SJSA1 (cell line): ENCODE measurements around the gene EFHC1. TPM values are rescaled to one million over a fixed set of nuclear protein-coding genes. Genes with fewer than 3 reads are reported as not detected.
"Not testable (repeated sequence)": the region's sequence is repeated elsewhere in the genome, so short reads cannot be mapped to it uniquely, and the experiment has no call there.

ENCODE experiments used
- DNase-seq, 2 experiments: peaks; one replicate each; pipeline ENCODE4 v3.0.0-alpha.2; 2015 to 2020; ENCODE audit warnings: low spot score in 2 of 2, low read depth in 1 of 2
- H3K27ac ChIP-seq: fragments of 250-450 bp; sonication (Bioruptor Pico); 2 replicates; pipeline ENCODE4 v1.5.1; 2020; ENCODE audit warnings: mild to moderate bottlenecking, moderate library complexity
- H3K27me3 ChIP-seq: fragments of 250-450 bp; sonication (Bioruptor Pico); replicated peaks from 2 replicates; pipeline ENCODE4 v1.5.1; 2020; ENCODE audit warnings: mild to moderate bottlenecking, moderate library complexity
- H3K36me3 ChIP-seq: fragments of 250-450 bp; sonication (Bioruptor Pico); 2 replicates; pipeline ENCODE4 v1.5.1; 2020; ENCODE audit warnings: mild to moderate bottlenecking
- H3K4me1 ChIP-seq: fragments of 250-450 bp; sonication (Bioruptor Pico); replicated peaks from 2 replicates; pipeline ENCODE4 v1.6.1; 2021; ENCODE audit warnings: mild to moderate bottlenecking
- H3K4me3 ChIP-seq: fragments of 250-450 bp; sonication (Bioruptor Pico); 2 replicates; pipeline ENCODE4 v1.5.1; 2020; ENCODE audit warnings: mild to moderate bottlenecking
- H3K9me3 ChIP-seq: fragments of 250-450 bp; sonication (Bioruptor Pico); replicated peaks from 2 replicates; pipeline ENCODE4 v1.5.1; 2020; ENCODE audit warnings: mild to moderate bottlenecking
- total RNA-seq: library from RNA; depleted of rRNA; stranded (reverse); fragments of >200 nt; shearing (Covaris generic); gene quantifications from 2 replicates; pipeline ENCODE4 v1.2.3, GENCODE V29; 2014; rRNA removed

EFHC1 gene
- 15.7 and 15.8 TPM in 2 replicates for total RNA-seq

- no peaks in the 10 kb centered on the region for H3K27me3 ChIP-seq
- peak within 1 kb of the TSS; percentile 48 for H3K4me3 ChIP-seq
- H3K4me1 ChIP-seq: peaks cover 70% of the 10 kb centered on the region
- no peaks in the 10 kb centered on the region for H3K9me3 ChIP-seq
- peak; percentile 98 to 99 for DNase-seq
- H3K27ac ChIP-seq: peak within 1 kb of the TSS; percentile 89
- no peaks in the 10 kb centered on the region for H3K36me3 ChIP-seq
These were observed at the start of gene EFHC1 for GRCh38 chr6:52419809-52420667. Gene EFHC1, plus strand, starts transcription at chr6:52420342. Its CDS starts 69 bp downstream, at chr6:52420411.

DNA sequence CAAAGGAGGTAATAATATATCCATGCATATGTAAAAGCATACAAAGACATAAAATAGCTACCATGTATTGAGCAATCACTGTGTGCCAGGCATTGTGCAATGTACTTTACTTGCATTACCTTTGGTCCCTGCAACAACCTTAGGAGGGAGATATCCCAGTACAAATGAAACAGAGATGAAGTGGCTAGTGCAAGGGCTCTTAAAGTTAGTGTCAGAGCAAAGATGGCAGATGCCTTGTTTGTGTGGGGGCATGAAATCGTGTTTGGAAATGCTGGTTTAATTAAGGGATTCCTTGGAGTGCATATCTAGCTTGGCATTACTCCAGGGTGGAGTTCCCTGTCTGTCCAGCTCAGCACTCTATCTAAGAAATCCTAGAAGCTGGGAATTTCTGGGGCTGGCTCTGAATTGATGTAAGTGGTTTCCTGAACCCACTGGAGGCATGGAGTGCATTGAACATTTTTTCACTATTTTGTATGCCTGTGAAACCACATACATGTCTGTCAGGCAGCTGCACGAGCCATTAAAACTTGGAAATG lies 48.4 kb upstream of the EFHC1 start:
- no peak for DNase-seq
- H3K9me3 ChIP-seq: no peaks in the 10 kb centered on the region
- no peaks in the 10 kb centered on the region for H3K27me3 ChIP-seq
- H3K36me3 ChIP-seq: no peaks in the 10 kb centered on the region; the same call in 1 of the 2 replicates
- H3K4me3 ChIP-seq: no peak overlapping the region
- no peak overlapping the region for H3K27ac ChIP-seq
- H3K4me1 ChIP-seq: peaks cover 16% of the 10 kb centered on the region

DNA sequence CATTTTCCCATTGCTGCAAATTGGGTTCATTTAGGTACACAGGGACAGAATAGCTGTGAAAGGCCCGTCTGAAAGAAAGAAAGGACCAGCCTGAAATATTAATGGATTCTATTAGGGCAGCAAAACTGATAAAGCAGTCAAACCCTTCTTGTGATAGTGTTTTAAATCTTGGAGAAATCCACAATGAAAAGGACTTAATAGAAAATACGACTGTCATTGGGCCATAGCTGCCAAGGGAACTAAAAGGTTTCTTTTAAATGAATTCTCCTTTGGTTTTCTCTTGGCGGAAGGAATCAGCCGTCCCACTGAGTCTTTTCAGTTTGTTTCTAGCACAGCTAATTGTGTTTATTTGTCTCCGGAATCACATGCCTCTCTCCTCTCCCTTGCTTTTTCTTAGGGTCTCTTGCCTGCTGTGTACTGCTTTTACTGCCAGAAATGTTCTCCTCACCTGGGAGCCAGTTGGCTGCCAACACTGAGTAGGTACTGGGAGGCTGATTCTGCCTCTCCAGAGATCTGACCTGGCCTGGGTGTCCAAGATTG lies 46.9 kb upstream of the EFHC1 start:
- Histone ChIP-seq H3K4me3 (no peak overlapping the region), H3K27ac (no peak overlapping the region), H3K4me1 (peaks cover 20% of the 10 kb centered on the region), H3K27me3 (no peaks in the 10 kb centered on the region), H3K9me3 (no peaks in the 10 kb centered on the region), H3K36me3 (no peaks in the 10 kb centered on the region)
- DNase-seq: no peak

DNA sequence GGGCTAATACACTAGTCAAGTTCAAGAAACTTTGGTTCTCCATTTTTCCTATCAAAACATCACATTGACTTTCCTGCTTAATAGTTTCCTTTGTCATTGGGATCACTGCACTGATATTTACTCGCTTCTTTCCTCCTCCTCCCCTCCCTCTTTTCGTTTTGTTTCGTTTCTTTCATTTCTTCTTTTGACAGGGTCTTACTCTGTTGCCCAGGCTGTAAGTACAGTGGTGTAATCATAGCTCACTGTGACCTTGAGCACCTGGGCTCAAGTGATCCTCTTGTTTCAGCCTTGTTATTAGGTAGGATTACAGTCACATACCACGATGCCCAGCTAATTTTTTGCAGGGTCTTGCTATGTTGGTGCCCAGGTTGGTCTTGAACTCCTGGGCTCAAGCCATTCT lies 45.9 kb upstream of the EFHC1 start:
- H3K9me3 ChIP-seq: no peaks in the 10 kb centered on the region
- H3K27me3 ChIP-seq: no peaks in the 10 kb centered on the region
- no peaks in the 10 kb centered on the region for H3K36me3 ChIP-seq
- no peak overlapping the region for H3K4me3 ChIP-seq
- H3K27ac ChIP-seq: no peak overlapping the region
- DNase-seq: no peak
- peaks cover 20% of the 10 kb centered on the region for H3K4me1 ChIP-seq

GRCh38 chr6:52375780-52376556 lies 44.2 kb upstream of the EFHC1 start:
- DNase-seq: peak; percentile 47 to 51
- Histone ChIP-seq H3K4me1 (peaks cover 20% of the 10 kb centered on the region), H3K27me3 (no peaks in the 10 kb centered on the region)

GRCh38 chr6:52376763-52377162 lies 43.4 kb upstream of the EFHC1 start:
- H3K27me3 ChIP-seq: no peaks in the 10 kb centered on the region
- no peaks in the 10 kb centered on the region for H3K9me3 ChIP-seq
- H3K36me3 ChIP-seq: no peaks in the 10 kb centered on the region
- H3K27ac ChIP-seq: no peak overlapping the region
- peaks cover 20% of the 10 kb centered on the region for H3K4me1 ChIP-seq
- DNase-seq: no peak
- no peak overlapping the region for H3K4me3 ChIP-seq

More at GRCh38 chr6:52375780-52376556, 44.2 kb upstream of the EFHC1 start:
- no peak overlapping the region for H3K27ac ChIP-seq
- no peaks in the 10 kb centered on the region for H3K9me3 ChIP-seq
- H3K36me3 ChIP-seq: no peaks in the 10 kb centered on the region
- no peak overlapping the region for H3K4me3 ChIP-seq

DNA sequence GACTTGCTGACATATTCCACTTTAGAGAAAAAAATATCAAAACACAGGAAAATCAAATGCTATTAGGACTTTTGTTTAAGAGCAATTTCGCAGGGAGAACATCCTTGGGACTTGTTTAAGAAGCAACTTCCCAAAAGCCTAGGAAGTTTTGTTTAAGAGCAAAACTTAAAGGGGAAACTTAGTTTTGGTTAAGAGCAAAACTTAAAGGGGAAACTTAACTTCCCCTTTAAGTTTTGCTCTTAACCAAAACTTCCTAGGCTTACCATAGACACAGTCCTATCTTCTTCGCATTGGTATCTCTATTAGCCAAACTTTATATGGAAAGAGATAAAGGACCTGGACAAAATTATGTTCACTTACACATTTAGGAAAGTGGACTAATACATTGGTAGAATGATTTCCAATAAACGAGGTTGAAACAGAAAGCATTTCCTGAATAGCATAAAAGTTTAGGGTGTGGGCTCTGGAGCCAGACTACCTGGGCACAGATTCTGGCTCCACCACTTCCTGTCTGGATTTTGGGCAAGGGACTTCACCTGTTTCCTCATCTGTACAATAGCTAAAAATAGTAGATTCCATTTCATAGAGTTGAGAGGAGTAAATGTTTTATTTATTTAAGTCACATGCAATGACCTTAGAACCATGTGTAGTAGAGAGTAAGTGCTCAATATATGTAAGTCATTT lies 42.5 kb upstream of the EFHC1 start:
- no peak overlapping the region for H3K4me3 ChIP-seq
- no peak for DNase-seq
- peaks cover 20% of the 10 kb centered on the region for H3K4me1 ChIP-seq
- H3K27me3 ChIP-seq: no peaks in the 10 kb centered on the region
- no peak overlapping the region for H3K27ac ChIP-seq
- no peaks in the 10 kb centered on the region for H3K36me3 ChIP-seq
- H3K9me3 ChIP-seq: no peaks in the 10 kb centered on the region

DNA sequence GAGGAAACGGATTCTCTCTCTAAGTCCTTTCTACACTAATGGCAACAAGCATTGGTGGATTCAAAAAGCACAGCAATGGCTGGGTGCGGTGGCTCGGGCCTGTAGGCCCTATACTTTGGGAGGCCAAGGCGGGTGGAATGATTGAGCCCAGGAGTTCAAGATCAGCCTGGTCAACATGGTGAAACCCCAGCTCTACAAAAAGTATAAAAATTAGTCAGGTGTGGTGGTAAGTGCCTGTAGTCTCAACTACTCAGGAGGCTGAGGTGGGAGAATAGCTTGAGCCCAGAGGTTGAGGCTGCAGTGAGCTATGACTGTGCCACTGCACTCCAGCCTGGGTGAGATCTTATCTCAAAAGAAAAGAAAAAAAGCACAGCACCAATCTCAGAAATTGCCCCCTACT lies 38.9 kb upstream of the EFHC1 start:
- no peaks in the 10 kb centered on the region for H3K36me3 ChIP-seq
- DNase-seq: no peak
- no peaks in the 10 kb centered on the region for H3K9me3 ChIP-seq
- no peak overlapping the region for H3K27ac ChIP-seq
- H3K27me3 ChIP-seq: no peaks in the 10 kb centered on the region
- H3K4me1 ChIP-seq: peaks cover 13% of the 10 kb centered on the region
- H3K4me3 ChIP-seq: no peak overlapping the region

DNA sequence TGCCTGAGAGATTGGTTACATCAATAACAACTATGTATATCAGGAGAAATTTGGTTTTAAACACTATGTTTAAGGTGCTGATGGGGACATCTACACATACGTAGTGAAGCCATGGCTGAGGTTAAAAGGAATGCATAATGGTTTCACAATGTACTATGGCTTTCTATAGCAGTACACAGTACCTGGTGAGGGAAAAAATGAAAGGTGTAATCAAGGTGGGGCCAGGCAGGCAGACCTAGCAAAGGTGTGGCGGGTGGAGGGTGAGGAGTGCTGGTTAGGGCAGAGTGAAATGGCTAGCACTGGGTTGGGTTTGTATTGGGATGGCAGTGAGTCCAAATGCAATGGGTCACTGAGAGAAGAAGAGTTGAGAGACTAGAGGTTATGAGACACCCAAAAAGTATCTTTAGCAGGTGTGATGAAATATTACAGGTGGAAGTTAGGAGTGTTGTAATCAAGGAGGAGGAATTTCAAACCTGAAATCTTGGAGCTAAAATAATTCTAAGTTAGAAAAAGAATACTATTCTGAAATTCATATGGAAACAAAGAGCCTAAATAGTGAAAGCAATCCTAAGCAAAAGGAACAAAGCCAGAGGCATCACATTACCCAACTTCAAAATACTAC lies 35.9 kb upstream of the EFHC1 start:
- H3K9me3 ChIP-seq: no peaks in the 10 kb centered on the region
- H3K36me3 ChIP-seq: no peaks in the 10 kb centered on the region
- no peaks in the 10 kb centered on the region for H3K27me3 ChIP-seq
- DNase-seq: no peak
- no peak overlapping the region for H3K4me3 ChIP-seq
- H3K27ac ChIP-seq: no peak overlapping the region
- H3K4me1 ChIP-seq: no peaks in the 10 kb centered on the region; the same call in 1 of the 2 replicates

DNA sequence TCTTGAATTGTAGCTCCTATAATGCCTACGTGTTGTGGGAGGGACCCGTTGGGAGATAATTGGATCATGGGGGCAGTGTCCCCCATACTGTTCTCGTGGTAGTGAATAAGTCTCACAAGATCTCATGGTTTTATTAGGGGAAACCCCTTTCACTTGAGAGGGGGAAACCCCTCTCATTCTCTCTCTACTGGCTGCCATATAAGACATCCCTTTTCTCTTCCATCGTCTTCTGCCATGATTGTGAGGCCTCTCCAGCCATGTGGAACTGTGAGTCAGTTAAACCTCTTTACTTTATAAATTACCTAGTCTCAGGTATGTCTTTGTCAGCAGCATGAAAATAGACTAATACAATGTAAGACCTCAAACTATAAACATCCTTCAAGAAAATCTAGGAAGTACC lies 35.1 kb upstream of the EFHC1 start:
- H3K4me1 ChIP-seq: peaks cover 8% of the 10 kb centered on the region
- no peak for DNase-seq
- no peak overlapping the region for H3K4me3 ChIP-seq
- no peaks in the 10 kb centered on the region for H3K36me3 ChIP-seq
- H3K27ac ChIP-seq: no peak overlapping the region
- H3K27me3 ChIP-seq: no peaks in the 10 kb centered on the region
- no peaks in the 10 kb centered on the region for H3K9me3 ChIP-seq

DNA sequence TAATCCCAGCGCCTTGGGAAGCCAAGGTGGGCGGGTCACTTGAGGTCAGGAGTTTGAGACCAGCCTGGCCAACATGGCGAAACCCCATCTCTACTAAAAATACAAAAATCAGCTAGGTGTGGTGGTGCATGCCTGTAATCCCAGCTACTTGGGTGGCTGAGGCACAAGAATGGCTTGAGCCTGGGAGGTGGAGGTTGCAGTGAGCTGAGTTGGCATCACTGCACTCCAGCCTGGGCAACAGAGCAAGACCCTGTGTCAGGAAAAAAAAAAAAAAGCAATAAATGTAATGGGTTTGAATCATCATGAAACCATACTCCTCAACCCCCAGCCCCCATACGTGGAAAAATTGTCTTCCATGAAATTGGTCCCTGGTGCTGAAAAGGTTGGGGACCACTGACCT lies 32.0 kb upstream of the EFHC1 start:
- not testable (repeated sequence) for H3K9me3 ChIP-seq, H3K4me3 ChIP-seq, H3K27ac ChIP-seq, H3K27me3 ChIP-seq, DNase-seq, H3K36me3 ChIP-seq
- H3K4me1 ChIP-seq: peaks cover 26% of the 10 kb centered on the region

DNA sequence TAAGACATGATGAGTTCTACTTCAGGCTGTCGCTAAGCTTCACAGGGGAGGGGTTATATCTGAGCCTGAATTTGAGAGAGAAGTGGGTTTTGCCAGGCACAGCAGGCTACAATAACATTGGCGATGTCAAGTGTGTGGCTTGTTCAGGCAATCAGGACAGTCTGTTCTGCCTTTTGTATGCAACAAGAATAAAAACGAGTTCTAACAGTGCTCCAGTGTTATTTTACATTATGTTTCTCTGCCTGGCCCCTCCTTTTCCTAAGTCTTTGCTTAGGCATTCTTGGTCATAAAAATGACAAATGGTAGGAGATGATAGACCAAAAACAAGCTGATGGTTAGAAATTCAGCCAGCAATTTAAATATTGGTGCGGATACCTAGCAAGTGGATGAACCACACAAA lies 31.4 kb upstream of the EFHC1 start:
- Histone ChIP-seq H3K36me3 (no peaks in the 10 kb centered on the region), H3K27me3 (no peaks in the 10 kb centered on the region), H3K4me3 (no peak overlapping the region), H3K4me1 (peaks cover 26% of the 10 kb centered on the region), H3K27ac (no peak overlapping the region), H3K9me3 (no peaks in the 10 kb centered on the region)
- DNase-seq: no peak

GRCh38 chr6:52389264-52389625 lies 30.9 kb upstream of the EFHC1 start:
- DNase-seq: no peak
- Histone ChIP-seq H3K36me3 (no peaks in the 10 kb centered on the region), H3K27me3 (no peaks in the 10 kb centered on the region), H3K9me3 (no peaks in the 10 kb centered on the region), H3K4me1 (peaks cover 26% of the 10 kb centered on the region), H3K4me3 (no peak overlapping the region), H3K27ac (no peak overlapping the region)
